ENCODE data around the gene EMILIN3.

EMILIN3 gene

DNA sequence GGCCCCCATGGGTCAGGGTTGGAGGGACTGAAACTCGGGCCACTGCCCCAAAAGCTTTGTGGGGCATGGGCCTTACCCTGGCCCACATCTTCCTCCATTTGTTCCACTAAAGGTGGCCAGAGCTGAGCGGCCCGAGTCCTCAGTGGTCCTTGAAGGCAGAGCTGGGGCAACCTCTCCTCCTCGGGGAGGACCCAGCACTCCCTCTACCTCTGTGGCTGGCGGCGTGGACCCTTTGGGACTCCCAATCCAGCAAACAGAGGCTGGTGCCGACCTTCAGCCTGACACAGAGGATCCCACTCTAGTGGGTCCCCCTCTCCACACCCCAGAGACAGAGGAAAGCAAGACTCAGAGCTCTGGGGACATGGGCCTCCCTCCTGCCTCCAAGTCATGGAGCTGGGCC is 16.7 kb downstream of the EMILIN3 start:
- no peak for DNase-seq (ENCODE audit: low read depth in 1 of 2, low spot score in 1 of 2)

GRCh38 chr20:41349266-41349665 is 17.4 kb downstream of the EMILIN3 start:
- DNase-seq (ENCODE audit: low read depth in 1 of 2, low spot score in 1 of 2), result no peak

- DNase-seq (ENCODE audit: low read depth in 1 of 2, low spot score in 1 of 2), result no peak
Measured at GRCh38 chr20:41348430-41349172, 18.0 kb downstream of the EMILIN3 start.

GRCh38 chr20:41347523-41348429 is 18.8 kb downstream of the EMILIN3 start:
- DNase-seq (ENCODE audit: low read depth in 1 of 2, low spot score in 1 of 2), result no peak

DNA sequence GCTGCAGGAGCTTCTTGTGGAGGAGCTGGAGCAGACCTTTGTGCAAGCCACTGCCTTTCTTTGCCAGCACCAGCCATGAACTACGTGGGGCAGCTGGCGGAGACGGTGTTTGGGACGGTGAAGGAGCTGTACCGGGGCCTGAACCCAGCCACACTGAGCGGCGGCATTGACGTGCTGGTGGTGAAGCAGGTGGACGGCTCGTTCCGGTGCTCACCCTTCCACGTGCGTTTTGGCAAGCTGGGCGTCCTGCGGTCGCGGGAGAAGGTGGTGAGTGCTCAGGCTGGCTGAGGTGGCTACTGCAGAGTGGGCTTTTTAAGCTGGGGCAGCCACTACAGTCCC is 20.9 kb downstream of the EMILIN3 start:
- DNase-seq (ENCODE audit: low read depth in 1 of 2, low spot score in 1 of 2), result no peak

DNA sequence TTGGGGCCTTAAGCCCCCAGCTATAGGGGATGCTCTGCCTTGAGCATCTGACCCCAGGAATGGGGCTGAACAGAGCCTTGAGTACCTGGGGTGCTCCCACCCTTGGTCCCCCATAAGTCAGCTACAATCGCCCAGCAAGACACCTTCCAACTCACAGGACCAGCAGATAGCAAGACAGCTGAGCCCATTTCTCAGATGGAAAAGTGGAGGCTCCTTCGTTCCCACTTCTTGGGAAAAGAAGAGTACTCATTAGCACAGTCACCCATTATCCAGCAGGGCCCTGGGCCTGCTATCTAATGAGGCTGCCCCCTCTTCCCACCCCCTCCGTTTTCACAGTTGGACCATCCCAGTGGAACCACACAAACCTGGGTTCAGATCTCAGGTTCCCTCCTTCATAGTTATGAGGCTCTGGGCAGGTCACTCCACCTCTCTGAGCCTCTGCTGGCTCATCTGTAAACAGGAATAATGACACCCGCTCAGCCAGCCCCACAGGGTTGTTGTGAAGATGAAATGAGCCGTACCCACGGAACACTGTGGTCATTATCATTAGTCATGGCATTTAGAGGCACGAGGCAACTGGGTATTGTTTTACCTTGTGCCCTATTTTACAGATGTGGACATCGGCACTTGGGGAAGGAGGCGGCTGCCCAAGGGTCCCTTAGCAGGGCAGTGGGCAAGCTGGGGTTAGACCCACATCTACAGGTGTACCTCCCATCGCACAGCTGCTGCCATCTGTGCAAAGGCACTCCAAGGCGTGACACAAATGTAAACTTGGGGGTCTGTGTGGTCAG is 21.5 kb downstream of the EMILIN3 start:
- no peak for DNase-seq (ENCODE audit: low read depth in 1 of 2, low spot score in 1 of 2)

GRCh38 chr20:41344477-41344876 is 22.1 kb downstream of the EMILIN3 start:
- DNase-seq (ENCODE audit: low read depth in 1 of 2, low spot score in 1 of 2), result no peak

DNA sequence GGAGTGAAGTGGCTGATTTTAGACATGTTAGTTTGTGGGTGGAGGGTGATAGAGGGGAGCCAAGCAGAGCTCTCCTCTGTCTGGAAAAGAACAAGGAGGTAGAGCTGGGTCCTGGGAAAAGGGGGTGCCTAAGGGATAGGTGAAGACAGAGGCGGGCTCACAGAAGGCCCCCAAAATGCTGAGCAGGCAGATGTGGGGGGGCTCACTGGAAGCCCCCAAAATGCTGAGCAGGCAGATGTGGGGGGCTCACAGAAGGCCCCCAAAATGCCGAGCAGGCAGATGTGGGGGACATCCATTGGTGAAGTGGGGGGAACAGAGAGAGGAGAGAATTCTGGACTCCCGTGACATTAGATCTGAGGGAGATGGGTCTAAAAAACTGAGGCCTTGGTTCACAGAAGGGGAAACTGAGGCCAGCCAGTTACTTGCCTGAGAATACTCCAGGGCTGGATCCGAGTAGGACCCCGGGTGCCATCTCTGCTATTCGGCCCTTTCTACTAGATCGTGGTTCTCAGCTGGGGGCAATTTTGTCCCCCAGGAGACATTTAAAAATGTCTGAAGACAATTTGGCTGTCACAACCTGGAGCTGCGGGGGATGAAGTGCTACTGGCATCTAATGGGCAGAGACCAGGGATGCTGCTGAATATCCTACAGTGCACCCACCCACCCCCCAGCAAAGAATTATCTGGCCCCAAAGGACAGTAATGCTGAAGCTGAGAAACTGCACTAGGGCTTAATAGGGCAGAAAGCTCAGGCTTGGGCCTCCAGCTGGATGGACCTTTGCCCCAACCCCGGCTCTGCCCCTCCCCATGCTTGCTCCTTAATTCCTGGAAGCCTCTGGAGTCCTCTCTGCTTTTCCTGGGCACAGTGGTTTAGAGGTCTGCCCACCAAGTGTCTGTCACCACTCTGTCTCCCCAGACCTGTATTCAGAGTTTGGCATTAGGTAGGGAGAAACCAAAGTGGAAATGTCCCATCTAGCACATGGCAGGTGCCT is 23.8 kb downstream of the EMILIN3 start:
- DNase-seq (ENCODE audit: low read depth in 1 of 2, low spot score in 1 of 2), result no peak

DNA sequence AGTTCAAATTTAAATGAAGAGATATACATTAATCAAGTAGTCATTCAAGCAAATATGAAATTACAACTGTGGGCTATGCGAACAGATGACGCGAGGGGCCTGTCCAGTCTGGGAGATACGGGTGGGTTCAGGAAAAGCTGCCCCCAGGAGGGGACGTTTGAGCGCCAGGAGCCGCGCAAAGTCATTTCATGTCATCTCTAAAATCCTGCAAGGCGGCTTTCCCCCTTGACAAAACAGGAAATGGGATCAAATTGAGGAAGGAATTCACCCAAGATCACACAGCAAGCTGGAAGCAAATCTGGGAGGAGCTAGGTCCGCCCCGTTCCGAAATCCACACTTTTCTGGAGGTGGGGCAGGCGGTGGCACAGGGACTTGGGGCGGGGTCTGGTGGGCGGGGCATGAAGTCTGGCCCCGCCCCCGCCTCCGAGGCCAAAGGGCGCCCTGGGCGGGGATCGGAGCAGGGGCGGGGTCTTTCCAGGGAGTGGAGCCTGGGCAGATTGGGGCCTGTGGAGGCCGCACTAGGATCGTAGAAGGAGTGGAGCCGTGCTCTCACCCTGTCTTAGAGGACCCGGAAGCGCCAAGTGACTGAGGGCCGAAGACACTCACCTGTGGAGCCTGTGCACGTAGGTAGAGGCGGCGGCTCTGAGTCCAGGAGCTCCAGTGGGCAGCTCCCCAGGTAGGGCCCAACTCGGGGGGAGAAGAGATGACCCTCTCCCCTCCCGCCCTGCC is 26.1 kb downstream of the EMILIN3 start, which contains the start of gene LPIN3:
TSS of gene LPIN3 (plus strand) at position 495 of the 729 bp plus-strand sequence. CDS start 4,983 bp downstream, outside the sequence.
- peak in 1 of 2 donors; percentile 28 for DNase-seq (ENCODE audit: low read depth in 1 of 2, low spot score in 1 of 2)

- peak; percentile 75 to 80 for DNase-seq (ENCODE audit: low read depth in 1 of 2, low spot score in 1 of 2)
Measured at GRCh38 chr20:41339957-41340326, 26.7 kb downstream of the EMILIN3 start.

GRCh38 chr20:41336711-41337492 is 29.7 kb downstream of the EMILIN3 start:
- no peak for DNase-seq (ENCODE audit: low read depth in 1 of 2, low spot score in 1 of 2)

- DNase-seq (ENCODE audit: low read depth in 1 of 2, low spot score in 1 of 2), result no peak
Measured at GRCh38 chr20:41335591-41335990, 31.0 kb downstream of the EMILIN3 start.

DNA sequence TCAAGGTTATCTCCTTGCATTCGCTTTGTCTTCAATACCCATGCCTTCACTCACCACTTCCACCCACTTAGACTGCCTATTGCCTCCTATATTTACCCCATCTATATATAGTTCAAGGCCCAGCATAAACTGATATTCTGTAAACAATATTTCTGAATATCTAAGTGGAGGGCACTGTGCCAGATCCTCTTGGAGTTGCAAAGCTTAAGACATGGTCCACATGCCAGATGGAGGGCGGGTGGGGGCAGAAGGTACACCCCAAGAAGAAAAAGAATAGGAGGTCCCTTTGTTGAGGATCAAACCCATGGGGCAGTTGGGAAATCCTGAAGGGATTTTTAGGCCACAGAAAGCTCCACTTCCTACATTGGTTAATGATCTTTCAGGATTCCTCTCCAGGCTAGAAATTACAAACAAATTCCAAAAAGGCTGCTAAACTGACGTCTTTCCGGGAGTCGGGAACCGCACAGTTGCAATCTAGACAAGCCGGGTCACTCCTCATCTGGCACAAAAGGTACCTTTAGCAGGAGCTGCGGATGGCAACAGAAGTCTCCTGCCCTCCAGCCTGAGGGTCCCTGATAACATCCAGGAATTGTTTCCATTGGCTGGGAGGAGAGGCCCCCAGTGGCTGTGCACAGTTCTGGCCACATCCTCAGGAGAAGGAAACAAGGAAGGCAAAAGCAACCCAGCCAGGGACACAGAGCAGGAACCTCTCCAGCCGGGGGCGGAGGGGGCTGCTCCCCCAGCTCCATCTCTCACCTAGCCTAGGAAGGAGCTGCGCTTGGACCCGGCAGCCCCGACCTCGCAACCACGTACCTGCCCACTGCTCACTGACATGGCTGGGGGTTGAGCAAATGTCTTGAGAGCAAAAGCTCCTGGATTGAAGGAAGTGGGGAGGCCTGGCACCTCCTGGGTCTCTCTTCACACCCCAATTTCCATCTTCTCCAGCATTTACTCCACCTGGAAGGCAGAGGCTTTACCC is 31.9 kb downstream of the EMILIN3 start:
- no peak for DNase-seq (ENCODE audit: low read depth in 1 of 2, low spot score in 1 of 2)

DNA sequence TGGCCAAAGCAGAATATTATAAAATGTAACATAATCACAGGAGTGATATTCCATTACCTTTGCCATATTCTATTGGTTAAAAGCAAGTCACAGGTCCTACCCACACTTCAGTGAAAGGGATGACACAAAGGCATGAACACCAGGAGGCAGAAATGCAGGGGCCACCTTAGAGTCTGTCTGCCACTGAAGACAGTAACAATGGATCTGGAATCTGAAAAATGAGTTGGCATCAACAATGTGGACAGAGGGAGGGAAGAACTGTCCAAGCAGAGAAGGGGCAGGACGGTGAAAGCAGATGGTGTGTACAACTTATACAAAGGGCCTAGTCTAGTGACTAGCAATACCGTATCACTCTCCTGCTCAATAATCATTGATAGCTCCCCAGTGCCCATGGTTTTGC is 32.6 kb downstream of the EMILIN3 start:
- no peak for DNase-seq (ENCODE audit: low read depth in 1 of 2, low spot score in 1 of 2)

DNA sequence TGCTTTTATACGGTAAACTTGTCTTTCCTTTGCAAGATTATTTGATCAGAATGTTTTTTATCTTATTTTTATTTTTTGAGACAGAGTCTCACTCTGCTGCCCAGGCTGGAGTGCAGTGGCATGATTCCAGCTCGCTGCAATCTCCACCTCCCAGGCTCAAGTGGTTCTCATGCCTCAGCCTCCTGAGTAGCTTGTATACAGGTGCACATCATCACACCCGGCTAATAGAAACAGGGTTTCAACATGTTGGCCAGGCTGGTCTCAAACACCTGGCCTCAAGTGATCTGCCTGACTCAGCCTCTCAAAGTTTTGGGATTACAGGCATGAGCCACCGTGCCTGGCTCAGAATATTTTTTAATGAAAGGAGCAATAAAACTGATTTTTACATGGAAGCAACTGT is 34.9 kb downstream of the EMILIN3 start:
- DNase-seq (ENCODE audit: low read depth in 1 of 2, low spot score in 1 of 2), result no peak

DNA sequence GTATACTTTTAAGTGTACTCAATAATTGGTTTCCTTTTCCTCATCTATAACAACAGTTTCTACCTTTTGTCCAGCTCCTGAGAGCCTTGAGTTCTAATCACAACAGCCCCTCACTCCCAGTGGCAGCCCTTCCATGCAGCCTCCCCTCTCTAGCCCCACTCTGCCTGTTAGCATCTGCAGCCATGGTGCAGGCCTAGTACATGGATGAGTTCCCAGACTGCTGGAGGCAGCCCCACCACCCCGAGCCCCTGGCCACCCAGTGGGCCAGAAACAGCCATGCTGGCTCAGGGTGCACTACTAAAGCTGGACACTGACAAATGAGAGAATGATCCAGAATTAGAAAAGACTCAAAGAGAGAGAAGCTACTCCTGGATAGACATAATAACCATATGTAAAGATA is 35.7 kb downstream of the EMILIN3 start:
- DNase-seq (ENCODE audit: low read depth in 1 of 2, low spot score in 1 of 2), result no peak

- DNase-seq (ENCODE audit: low read depth in 1 of 2, low spot score in 1 of 2), result no peak
Measured at GRCh38 chr20:41330343-41330720, 36.3 kb downstream of the EMILIN3 start.

All from activated T-helper 1 cell treated with anti-CD3 and anti-CD28 coated beads, Interleukin-2, amount 50 U/mL, for 16 hours (primary cell).